HG02870 (cell line): ENCODE results near the gene CNTNAP2.

Source experiments
- ATAC-seq: cut with Tn5 transposase; IDR thresholded peaks from one replicate; pipeline ENCODE4 v1.9.1; 2021; ENCODE audit warnings: mild to moderate bottlenecking, moderate library complexity; ENCODE audit not compliant: unreplicated experiment

CNTNAP2 gene

DNA sequence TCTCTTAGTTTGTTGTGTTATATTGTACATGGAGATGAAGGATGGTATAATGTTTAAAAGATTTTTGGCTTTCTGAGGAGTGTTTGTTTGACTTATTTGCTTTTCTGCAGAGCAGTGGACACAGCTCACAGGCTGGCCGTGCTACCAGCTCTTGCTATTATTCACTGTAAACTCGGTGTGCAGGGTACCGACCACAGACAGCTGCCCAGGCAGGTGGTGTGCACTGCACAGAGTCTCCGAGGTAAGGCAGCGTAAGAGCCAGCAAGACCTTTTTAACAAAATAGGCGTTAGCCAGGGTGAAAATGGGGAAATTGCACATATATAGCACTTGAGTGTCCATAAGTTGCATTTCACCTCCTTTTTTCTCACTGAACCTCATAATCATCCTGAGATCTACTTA, 438.0 kb downstream of the CNTNAP2 start:
- ATAC-seq = no peak

DNA sequence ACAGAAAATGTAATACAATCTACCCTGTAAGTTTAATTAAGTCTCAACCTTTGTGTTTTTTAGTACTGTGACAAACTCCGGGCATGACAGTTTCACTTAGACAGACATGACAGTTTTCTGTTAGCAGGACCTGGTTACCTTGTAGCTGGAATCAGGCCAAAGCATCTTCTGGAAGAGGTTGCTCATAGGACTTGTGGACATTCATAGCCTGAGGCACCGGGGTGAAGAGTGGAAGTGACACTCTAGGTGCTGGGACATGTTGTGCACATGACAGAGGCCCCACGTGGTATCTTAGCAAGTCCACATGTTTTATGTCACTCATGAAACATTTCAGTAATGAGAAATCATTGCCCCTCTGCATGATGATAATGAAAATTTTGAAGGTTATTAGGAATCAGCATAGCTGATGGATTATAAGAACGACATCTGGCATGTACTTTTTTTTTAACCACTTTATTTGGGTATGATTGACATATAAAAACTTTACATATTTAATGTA, 441.4 kb downstream of the CNTNAP2 start:
- ATAC-seq = no peak

DNA sequence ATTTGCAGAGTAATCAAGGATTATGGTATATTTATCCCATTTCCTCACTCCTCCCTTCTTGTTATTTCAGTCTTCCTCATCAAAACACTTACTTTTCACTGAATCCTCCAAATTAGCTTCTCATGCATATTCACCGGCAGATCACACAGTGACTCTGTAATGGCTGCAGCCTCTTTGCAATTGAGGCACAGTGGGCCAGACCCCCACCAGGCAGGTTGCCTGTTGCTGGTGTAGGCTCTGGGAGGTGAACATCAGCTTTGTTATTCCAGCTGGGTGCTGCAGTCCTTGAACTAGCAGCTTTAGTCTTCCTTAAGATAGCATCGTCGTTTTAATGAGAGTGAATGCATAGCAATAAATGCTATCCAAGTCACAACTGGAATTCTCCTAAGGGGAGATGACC, 449.3 kb downstream of the CNTNAP2 start:
- ATAC-seq = no peak

DNA sequence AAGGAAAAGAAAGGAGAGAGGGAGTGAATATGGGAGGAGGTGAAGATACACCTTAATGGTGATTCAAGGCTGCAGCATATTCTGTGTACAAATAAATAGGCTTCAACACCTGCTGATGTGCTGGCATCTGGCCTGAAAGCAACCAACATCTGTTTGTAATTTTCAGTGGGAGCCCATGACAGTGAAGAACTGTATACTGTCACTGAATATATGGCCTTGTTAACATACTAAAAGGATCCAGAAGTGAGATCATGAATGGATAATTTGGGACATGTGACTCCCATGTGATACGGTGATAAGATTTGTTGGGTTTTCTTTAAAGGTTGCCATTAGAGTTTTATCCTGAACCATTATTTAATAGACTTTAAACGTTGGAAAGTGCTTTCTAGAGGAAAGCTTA, 459.3 kb downstream of the CNTNAP2 start:
- ATAC-seq = no peak

DNA sequence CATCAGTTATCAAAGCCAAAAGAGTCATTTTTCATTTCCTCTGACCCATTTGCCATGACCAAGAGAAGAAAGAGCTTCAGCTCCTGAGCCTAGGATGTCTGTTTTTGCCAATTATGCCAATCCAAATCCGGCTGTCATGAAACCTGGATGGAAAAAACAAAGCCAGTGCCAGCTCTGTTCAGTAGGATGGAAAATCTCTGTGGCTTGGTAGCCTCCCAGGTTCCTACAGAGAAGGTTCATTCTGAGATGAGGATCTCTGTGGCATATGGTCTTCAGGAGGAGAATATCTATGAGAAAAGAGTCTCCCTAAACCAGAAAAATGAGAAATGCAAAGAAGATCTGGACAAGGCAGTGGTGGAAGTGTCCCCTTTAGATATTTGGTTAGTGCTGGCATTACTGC, 475.4 kb downstream of the CNTNAP2 start:
- ATAC-seq = no peak

DNA sequence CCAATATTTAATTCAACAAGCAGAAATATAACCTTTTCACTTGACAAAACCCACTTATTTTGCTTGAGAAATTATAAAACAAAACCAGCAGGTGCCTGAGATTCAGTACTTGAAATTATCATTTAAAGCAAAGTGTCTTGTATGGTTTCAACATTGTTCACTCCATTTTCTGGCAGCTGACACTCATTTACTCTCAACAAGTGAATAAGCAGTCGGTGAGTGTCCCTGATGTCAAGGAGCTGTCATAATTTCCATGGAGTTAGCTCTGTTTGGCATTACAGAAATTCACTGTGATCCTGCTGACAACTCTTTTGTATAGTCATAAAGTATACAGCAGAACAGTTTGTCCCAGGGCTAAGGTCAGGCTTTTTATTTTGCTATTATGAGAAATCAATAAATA, 490.0 kb downstream of the CNTNAP2 start:
- no peak for ATAC-seq

DNA sequence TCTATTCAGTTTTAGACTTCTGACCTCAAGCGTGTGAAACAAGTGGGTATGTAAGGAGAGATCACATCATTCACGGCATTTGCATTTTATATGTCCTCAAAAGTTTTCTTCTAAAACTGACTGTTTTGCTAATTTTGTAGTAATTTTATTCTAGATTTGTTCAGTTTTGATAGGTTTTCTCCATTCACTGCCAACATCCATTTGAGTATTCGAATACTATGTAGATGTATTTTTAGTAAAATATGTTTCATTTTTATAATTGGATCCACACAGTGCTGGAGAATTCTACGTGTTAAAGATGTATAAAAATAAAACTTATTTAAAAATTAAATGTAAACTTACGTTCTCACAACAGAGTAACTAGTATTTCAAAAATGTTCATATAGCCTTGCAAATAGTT, 503.0 kb downstream of the CNTNAP2 start:
- ATAC-seq = no peak

DNA sequence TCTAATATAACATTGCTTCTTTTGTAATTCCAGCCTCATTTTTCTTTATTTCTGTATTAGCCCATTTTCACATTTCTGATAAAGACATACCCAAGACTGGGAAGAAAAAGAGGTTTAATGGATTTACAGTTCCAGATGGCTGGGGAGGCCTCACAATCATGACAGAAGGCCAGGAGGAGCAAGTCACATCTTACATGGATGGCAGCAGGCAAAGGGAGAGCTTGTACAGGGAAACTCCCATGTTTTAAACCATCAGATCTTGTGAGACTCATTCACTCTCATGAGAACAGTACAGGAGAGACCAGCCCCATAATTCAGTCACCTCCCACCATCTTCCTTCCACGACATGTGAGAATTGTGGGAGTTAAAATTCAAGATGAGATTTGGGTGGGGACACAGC, 510.3 kb downstream of the CNTNAP2 start:
- ATAC-seq = no peak

DNA sequence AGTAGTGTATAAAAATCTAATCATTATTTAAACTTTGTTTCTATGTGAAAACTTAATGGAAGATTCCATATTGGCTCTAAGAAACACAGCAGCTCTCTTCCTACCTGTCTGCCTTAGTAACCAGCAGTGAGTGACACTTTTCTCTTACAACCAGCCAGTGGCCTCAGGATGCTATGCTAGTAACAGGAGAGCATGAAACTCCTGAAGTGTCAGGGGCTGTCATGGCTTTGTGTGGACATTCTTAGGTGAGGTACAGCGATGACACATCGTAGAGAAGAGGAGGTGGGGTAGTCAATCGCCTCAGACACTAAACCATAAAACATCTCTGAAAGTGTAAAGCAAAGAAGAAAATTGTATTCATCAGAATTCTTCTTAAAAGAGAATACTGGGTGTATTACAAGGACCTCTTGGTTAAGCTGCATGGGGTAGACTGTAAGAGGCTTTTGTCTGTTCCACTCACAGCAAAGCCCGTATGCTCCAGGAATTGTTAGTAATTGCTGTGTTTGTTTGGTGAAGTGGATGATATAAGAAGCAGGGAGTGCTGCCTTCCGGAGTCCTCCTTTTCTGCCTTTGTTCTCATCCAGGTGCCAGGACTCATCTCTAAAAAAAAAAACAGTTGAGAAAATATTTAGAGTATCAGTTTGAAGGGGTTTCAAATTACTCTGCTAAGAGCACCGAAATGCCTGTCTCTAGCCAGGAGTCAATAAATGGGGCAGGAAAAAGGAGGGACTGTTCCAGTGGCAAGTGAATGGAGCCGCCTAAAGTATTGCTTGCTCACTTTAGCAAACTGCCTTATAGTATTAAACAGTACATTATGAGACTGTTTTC, 518.8 kb downstream of the CNTNAP2 start:
- ATAC-seq = no peak

DNA sequence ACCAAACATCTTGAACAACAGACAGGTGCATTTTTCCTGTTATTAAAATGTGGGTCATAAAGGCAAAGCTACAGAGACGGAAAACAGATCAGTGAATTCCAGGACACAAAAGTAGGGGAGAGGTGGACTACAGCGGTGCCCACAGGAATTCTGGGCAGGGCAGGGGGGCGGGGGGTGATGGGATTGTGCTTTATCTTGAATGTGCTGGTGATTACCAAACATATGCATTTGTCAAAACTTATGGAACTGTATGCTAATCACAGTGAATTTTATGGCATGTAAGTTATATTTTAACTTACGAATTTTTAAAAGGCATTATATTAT, 519.4 kb downstream of the CNTNAP2 start:
- no peak for ATAC-seq

DNA sequence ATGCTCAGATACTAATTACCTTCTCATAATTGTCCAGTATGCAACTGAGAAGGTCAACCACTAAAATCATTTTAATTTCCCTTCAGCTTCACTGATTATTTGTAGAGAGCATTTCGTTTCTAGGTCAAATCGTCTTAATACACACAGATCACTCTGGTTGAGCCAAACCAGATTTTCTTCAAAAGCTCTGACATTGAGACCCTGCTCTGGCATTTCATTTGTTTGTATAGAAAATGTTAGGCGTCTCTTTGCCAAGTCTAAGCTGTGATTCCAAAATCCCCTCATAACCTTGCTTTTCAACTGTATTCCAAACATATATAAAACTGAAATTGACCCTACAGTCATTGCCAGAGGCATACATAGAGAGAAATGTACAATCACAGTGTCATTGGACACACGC, 520.0 kb downstream of the CNTNAP2 start:
- no peak for ATAC-seq

DNA sequence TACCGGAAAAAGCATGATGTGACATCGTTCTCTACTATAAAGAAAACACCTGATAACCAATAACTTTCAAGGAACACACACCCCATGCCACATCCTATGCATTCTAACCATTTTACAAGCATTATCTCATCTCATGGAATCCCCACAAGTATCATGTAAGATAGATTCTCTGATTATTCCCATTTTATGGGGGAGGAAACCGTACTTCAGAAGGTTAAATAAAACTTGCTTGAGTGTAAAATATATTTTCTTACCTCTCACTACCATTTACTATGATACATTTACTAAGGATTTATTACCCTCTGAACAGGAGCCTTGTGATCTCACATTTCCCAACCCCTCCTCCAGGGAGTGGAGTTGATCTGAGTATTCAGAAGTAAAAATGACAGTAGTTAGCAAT, 522.7 kb downstream of the CNTNAP2 start:
- ATAC-seq = no peak

DNA sequence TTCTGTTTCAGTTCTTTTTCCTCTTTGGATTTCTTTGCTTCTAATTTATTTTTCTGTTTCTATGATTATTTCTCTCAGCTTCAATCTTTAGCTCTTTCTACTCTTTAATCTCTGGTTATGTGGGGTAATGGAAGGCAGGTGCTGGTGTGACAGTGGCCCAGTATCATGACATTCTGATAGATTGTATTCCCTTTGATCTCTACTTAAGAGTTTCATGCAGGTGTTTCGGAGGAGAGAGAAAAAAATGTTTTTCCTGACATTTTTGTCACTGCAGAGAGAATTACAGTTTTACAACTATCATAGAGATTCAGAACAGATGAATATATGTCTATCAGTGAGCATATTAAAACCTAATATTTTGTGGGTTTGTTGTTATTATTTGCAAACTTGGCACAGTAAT, 524.9 kb downstream of the CNTNAP2 start:
- ATAC-seq = no peak

DNA sequence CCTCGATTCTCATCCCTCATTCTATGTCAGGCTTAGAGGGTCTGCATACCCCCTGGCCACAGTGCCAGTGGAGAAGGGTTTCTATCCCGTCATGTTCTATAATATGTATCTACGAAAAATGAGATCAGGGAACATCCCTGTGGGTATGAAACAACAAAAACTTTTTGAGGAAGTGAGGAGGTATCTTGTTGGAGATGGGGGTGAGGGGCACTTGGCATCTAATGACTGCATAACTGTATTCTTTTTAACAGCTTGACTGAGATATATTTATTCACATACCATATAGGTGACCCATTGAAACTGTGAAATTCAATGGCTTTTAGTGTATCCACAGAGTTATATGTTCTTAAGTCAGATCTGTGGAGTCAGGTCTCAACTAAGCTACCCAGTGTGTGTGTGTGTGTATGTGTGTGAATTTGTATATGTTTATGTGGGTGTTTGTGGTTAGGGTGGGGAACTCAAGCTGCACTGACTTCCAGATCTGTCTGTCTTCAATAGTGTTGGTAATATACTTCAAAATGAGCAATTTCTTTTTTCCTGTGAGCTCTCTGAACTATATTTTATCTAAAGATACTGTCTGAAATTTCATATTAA, 528.9 kb downstream of the CNTNAP2 start:
- ATAC-seq = no peak

DNA sequence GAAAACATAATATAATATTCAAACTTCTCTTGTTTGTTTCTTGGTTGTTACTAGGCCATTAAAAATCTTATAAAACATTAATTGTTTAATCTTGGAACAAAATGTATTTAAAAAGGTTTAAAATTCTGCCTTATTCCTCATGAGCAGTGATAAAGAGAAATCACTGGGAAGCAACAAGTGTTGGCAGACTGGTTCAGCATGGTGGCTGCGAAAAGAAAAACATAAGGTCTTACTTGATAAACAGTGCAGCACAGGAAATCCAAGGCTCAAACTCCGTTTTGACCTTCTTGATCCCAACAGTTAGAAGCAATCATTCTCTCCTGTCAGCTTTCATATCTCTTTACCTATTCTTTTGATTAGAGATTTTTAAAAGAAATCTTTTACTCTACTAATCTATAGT, 530.8 kb downstream of the CNTNAP2 start:
- no peak for ATAC-seq

DNA sequence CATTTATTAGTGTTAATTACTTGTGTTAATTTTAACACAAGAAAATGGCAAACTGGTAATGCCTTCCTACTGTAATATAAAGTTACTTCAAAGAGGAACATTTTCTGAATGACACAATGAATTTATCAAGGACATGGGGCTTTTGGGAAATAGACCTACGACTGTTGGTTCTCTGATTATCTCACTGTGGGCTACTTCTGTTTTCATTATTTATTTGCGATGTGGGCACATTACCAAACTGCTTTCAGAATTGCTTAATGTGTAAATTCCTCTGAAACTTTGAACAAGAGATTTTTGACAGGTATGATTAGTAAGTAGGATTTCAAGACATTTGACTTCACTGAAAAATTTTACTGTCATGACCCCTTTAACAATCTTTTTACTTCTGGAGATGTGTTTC, 535.6 kb downstream of the CNTNAP2 start:
- ATAC-seq = no peak

DNA sequence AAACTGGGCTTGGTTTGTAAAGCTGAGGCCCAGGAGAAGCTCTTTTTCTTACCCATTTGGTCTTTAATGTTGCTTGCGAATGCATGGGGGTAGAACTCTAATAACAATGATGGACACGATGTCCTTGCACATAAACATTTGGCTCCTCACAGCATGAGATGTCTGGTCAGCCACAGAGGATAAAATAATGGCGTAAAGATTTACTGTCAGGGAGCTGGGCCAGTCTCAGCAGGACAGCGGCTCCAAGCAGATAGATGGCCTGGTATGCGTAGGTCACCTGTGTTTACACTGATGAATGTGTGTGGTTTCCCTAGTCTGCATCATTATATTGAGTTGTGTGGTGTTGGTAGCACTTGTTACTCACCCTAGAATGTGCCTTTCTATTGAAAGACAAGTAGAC, 537.4 kb downstream of the CNTNAP2 start:
- ATAC-seq = no peak

DNA sequence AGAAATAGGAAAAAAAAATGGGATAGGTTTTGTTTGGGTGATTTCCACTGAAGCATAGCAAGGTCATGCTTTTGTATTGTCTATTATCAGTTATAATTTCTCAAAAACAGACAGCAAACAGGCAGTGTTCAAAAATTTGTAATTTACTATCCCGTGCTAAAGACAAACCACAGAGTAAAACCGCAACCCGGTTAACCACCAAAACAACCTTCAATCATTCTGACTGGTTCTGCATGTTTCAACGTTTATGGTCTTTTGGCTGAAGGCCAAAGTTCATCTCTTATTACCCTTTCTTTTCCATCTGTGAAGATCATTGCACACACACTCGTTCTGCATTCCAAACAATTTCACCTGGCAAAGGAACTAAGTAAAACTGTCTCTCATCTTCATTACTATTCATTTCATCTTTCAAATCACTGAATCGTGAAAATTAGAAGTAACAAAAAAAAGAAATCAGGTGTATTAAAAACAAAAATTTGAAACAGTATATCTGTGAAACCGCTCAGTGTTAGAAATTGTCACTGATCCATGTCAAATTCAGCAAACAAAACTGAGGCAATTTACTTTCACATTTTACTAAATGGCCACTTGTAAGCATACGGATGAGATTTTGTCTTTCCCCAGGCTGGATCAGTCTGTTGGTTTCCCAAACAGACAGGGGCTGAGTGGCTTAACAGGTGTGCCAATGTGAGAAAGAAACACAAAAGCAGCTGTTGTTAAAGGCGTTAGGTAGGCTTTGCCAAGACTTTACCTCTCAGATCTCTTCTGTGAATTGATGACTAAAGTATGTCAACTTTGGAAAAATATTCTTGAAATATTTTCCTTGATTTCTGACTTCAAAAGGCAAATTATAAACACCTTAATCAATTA, 539.6 kb downstream of the CNTNAP2 start:
- ATAC-seq = no peak

DNA sequence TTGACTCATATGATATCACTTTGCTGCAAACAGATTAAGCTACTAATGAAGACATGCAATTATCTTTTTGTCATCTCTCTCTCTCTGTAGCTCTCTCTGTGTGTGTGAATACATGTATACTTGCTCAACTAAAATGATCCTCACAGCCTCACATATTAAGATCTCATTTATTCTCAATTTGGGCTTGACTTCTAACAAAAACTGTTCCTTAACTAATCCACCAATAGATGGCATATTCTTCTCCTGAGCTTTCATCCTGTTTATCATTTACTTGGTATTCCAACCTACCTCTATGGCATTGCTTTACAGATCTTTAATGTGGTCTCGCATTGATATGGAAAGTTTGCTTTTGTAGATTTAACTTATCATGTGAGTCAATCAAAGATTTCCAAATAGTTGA, 540.4 kb downstream of the CNTNAP2 start:
- ATAC-seq = no peak

DNA sequence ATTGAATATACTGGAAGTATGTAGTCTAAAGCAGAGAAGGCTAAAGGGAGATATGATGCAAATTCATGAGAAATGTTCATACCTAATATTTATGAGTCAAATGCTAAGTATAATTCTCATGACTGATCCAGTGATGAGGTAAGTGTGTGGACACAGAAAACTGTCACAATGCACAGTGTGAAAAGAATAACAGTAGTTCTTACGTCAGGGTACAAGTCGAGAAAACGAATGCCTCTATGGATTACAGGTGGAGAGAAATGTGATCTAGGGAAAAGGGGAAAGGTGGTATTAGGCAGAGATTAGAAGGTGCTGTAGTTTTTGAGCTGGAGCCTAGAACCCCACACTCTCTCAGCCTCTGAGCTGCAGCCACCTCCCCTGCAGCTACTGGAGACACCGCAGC, 542.0 kb downstream of the CNTNAP2 start:
- no peak for ATAC-seq

DNA sequence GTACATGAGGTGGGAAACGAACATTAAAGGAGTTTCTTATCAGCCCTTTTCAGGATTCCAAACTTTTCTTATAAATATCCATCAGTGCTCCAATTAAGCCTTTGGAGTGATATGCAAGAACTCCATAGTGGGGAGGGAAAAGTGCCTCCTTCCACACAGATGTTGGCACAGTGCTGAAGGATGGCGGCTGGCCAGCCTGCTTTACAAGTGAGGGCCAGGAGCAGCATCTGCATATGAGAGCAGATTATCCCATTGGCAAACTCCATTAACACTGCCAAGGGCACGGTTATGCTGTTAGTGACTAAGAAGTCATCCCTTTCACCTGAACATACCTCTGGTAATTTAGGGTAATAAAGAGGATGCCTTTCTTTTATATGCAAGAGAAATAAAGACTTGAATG, 543.1 kb downstream of the CNTNAP2 start:
- no peak for ATAC-seq

DNA sequence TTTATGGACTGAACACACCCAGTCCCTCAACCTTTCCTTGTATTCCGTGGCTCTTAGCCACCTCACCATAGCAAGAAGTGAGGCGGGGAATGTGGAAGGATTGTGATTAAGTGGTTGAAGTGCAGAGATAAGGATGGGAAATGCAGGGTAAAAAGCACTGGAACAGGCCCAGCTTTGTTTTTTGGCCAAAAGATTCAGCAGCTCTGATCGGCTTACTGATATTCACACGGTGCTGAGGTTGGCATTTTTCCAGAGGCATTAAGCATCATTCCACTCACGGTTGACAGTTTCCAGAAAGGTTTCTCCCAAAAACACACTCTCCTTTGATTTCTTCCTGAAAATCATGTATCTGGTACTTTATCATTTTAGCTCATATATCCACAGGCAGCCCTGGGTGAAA, 544.2 kb downstream of the CNTNAP2 start:
- ATAC-seq = no peak
